Measurements from ENCODE around the gene COL17A1.

The COL17A1 gene

GRCh38 chr10:104002911-104003310 lies 82.8 kb downstream of the COL17A1 start:
- ATAC-seq (ENCODE audit: low read depth) (no peak), DNase-seq (ENCODE audit: low spot score) (no peak)
- no peaks in the 10 kb centered on the region for H3K27me3 ChIP-seq (ENCODE audit: insufficient read depth, poor library complexity, severe bottlenecking)
- no peak overlapping the region for H3K27ac ChIP-seq (ENCODE audit: poor library complexity, severe bottlenecking)
- H3K9me3 ChIP-seq (ENCODE audit: severe bottlenecking), result no peaks in the 10 kb centered on the region
- no peaks in the 10 kb centered on the region for H3K4me1 ChIP-seq (ENCODE audit: insufficient read depth, poor library complexity, severe bottlenecking)
- TF ChIP-seq CTCF (IDR thresholded peaks at IDR 0.05; ENCODE audit: poor library complexity, severe bottlenecking), result no peak
- peaks cover 98% of the 10 kb centered on the region for H3K36me3 ChIP-seq (ENCODE audit: low read depth)
- H3K4me3 ChIP-seq (ENCODE audit: severe bottlenecking), result no peak overlapping the region

- peaks cover 89% of the 10 kb centered on the region for H3K36me3 ChIP-seq (ENCODE audit: low read depth)
Measured at GRCh38 chr10:103998805-103999204, 86.9 kb downstream of the COL17A1 start.

GRCh38 chr10:103995134-103995533 lies 90.5 kb downstream of the COL17A1 start:
- Histone ChIP-seq H3K4me1 (ENCODE audit: insufficient read depth, poor library complexity, severe bottlenecking) (peaks cover 4% of the 10 kb centered on the region), H3K27ac (ENCODE audit: poor library complexity, severe bottlenecking) (no peak overlapping the region), H3K4me3 (ENCODE audit: severe bottlenecking) (no peak overlapping the region), H3K36me3 (ENCODE audit: low read depth) (peaks cover 88% of the 10 kb centered on the region), H3K27me3 (ENCODE audit: insufficient read depth, poor library complexity, severe bottlenecking) (no peaks in the 10 kb centered on the region), H3K9me3 (ENCODE audit: severe bottlenecking) (no peaks in the 10 kb centered on the region)
- ATAC-seq (ENCODE audit: low read depth), result no peak
- TF ChIP-seq CTCF (IDR thresholded peaks at IDR 0.05; ENCODE audit: poor library complexity, severe bottlenecking), result no peak
- DNase-seq (ENCODE audit: low spot score), result no peak

More at GRCh38 chr10:103998805-103999204, 86.9 kb downstream of the COL17A1 start:
- Histone ChIP-seq H3K9me3 (ENCODE audit: severe bottlenecking) (no peaks in the 10 kb centered on the region), H3K4me1 (ENCODE audit: insufficient read depth, poor library complexity, severe bottlenecking) (no peaks in the 10 kb centered on the region), H3K4me3 (ENCODE audit: severe bottlenecking) (no peak overlapping the region), H3K27me3 (ENCODE audit: insufficient read depth, poor library complexity, severe bottlenecking) (no peaks in the 10 kb centered on the region), H3K27ac (ENCODE audit: poor library complexity, severe bottlenecking) (no peak overlapping the region)
- TF ChIP-seq CTCF (IDR thresholded peaks at IDR 0.05; ENCODE audit: poor library complexity, severe bottlenecking), result no peak
- no peak for DNase-seq (ENCODE audit: low spot score)
- no peak for ATAC-seq (ENCODE audit: low read depth)

GRCh38 chr10:103991393-103992128 lies 94.1 kb downstream of the COL17A1 start:
- no peak overlapping the region for H3K27ac ChIP-seq (ENCODE audit: poor library complexity, severe bottlenecking)
- no peak for TF ChIP-seq CTCF (IDR thresholded peaks at IDR 0.05; ENCODE audit: poor library complexity, severe bottlenecking)
- no peaks in the 10 kb centered on the region for H3K27me3 ChIP-seq (ENCODE audit: insufficient read depth, poor library complexity, severe bottlenecking)
- DNase-seq (ENCODE audit: low spot score) (no peak), ATAC-seq (ENCODE audit: low read depth) (0 out of 3 replicates have a peak, but pooled peaks have one; percentile 44)
- peaks cover 4% of the 10 kb centered on the region for H3K4me1 ChIP-seq (ENCODE audit: insufficient read depth, poor library complexity, severe bottlenecking)
- H3K4me3 ChIP-seq (ENCODE audit: severe bottlenecking), result no peak overlapping the region
- peaks cover 53% of the 10 kb centered on the region for H3K36me3 ChIP-seq (ENCODE audit: low read depth)
- no peaks in the 10 kb centered on the region for H3K9me3 ChIP-seq (ENCODE audit: severe bottlenecking)

- H3K4me1 ChIP-seq (ENCODE audit: insufficient read depth, poor library complexity, severe bottlenecking), result peaks cover 7% of the 10 kb centered on the region
- H3K36me3 ChIP-seq (ENCODE audit: low read depth), result peaks cover 49% of the 10 kb centered on the region
- no peak overlapping the region for H3K27ac ChIP-seq (ENCODE audit: poor library complexity, severe bottlenecking)
- H3K9me3 ChIP-seq (ENCODE audit: severe bottlenecking), result no peaks in the 10 kb centered on the region
- no peak overlapping the region for H3K4me3 ChIP-seq (ENCODE audit: severe bottlenecking)
- TF ChIP-seq CTCF (IDR thresholded peaks at IDR 0.05; ENCODE audit: poor library complexity, severe bottlenecking), result no peak
- ATAC-seq (ENCODE audit: low read depth), result no peak
- H3K27me3 ChIP-seq (ENCODE audit: insufficient read depth, poor library complexity, severe bottlenecking), result no peaks in the 10 kb centered on the region
- DNase-seq (ENCODE audit: low spot score), result no peak
Measured at GRCh38 chr10:103990531-103990930, 95.1 kb downstream of the COL17A1 start.

Measured in RWPE2 (cell line).